ENCODE results near the gene ETNK2.
"Not testable (repeated sequence)": the region's sequence is repeated elsewhere in the genome, so short reads cannot be mapped to it uniquely, and the experiment has no call there.

ETNK2 gene

DNA sequence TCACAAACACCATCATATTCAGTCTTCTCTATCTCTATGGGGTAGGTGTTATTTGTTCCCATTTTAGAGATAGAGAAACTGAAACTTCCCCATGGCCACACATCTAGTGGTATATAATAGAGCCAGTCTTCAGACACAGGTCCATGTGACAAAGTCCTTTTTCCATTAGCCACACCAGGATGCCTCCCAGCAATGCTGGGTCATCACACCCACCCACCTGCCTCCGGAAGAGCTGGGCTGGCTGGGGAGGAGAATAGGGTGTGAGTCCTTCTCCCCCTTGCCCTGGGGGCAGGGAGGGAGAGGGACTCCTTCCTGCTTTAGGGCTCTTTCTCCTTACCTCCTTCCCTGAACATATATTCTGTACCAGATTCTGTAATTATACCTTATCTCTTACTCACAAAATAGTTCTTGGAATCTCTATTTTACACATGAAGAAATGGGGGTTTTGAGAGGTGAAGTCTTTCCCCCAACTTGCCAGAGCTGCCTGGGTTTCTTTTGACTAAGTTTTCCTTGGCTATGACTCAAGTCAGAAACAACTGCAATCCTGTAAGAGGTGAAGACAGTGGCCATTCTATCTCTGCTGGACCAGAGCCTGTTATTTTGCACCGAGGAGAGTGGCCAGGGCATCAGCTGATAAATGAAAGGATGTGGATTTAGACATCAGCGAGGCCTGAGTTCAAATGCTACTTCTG is 49.0 kb downstream of the ETNK2 start:
- TF ChIP-seq, protein P1, sequence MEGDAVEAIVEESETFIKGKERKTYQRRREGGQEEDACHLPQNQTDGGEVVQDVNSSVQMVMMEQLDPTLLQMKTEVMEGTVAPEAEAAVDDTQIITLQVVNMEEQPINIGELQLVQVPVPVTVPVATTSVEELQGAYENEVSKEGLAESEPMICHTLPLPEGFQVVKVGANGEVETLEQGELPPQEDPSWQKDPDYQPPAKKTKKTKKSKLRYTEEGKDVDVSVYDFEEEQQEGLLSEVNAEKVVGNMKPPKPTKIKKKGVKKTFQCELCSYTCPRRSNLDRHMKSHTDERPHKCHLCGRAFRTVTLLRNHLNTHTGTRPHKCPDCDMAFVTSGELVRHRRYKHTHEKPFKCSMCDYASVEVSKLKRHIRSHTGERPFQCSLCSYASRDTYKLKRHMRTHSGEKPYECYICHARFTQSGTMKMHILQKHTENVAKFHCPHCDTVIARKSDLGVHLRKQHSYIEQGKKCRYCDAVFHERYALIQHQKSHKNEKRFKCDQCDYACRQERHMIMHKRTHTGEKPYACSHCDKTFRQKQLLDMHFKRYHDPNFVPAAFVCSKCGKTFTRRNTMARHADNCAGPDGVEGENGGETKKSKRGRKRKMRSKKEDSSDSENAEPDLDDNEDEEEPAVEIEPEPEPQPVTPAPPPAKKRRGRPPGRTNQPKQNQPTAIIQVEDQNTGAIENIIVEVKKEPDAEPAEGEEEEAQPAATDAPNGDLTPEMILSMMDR (IDR thresholded peaks at IDR 0.05), result no peak
- no peak for DNase-seq
- H3K27me3 Mint-ChIP-seq (ENCODE audit: low read depth, poor library complexity), result no peaks in the 10 kb centered on the region
- H3K27ac Mint-ChIP-seq, result peak overlapping the region; percentile 95
- H3K9me3 Mint-ChIP-seq, result no peaks in the 10 kb centered on the region
- no peaks in the 10 kb centered on the region for H3K36me3 Mint-ChIP-seq (ENCODE audit: low read depth)
- no peak overlapping the region for H3K4me3 Mint-ChIP-seq
- H3K4me1 Mint-ChIP-seq, result peaks cover 74% of the 10 kb centered on the region

DNA sequence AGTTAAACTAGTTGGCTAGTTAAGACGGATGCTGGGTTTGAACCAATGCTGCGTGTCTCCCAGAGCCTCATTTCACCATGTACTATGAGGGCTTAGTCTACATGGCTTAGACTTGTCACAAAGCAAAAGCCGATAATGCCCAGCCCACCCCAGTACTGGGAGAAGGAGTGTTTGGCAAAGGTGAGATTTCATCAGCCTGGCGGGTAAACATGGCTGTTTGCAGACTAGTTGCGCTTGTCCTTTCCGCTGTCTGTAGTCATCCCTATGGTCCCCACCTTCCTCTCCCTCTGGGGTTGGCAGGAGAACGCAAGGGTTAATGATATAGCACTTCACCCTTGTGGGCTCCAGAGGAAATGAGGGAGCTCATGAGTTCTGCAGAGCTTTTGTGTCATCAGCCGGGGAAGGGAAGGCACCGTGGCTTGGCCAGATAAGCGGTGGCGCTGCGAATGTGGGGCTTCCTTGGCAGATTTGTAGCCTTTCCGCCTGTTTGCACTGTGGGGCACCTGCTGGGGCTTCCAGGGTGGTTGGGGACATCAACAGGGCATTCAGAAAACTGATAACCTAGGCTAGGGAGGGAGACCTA is 49.7 kb downstream of the ETNK2 start:
- TF ChIP-seq, protein P1 (IDR thresholded peaks at IDR 0.05), result no peak
- no peak for DNase-seq
- Mint-ChIP-seq H3K27me3 (ENCODE audit: low read depth, poor library complexity) (no peaks in the 10 kb centered on the region), H3K9me3 (no peaks in the 10 kb centered on the region), H3K27ac (no peak overlapping the region), H3K4me1 (peaks cover 69% of the 10 kb centered on the region), H3K36me3 (ENCODE audit: low read depth) (no peaks in the 10 kb centered on the region), H3K4me3 (no peak overlapping the region)

DNA sequence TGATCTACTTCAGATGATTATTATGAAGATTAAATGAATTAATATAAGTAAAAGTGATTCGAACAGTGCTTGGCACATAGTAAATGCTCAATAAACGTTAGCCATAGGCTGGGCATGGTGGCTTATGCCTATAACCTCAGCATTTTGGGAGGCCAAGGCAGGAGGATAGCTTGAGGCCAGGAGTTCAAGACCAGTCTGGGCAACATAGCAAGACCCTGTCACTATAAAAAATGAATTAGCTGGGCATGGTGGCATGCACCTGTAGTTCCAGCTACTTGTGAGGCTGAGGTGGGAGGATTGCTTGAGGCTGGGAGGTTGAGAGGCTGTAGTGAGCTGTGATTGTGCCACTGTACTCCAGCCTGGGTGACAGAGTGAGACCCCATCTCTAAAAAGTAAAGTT is 52.1 kb downstream of the ETNK2 start:
- H3K9me3 Mint-ChIP-seq; H3K36me3 Mint-ChIP-seq (ENCODE audit: low read depth); DNase-seq; H3K27me3 Mint-ChIP-seq (ENCODE audit: low read depth, poor library complexity); H3K4me3 Mint-ChIP-seq; H3K27ac Mint-ChIP-seq: not testable (repeated sequence)
- H3K4me1 Mint-ChIP-seq, result peaks cover 79% of the 10 kb centered on the region

DNA sequence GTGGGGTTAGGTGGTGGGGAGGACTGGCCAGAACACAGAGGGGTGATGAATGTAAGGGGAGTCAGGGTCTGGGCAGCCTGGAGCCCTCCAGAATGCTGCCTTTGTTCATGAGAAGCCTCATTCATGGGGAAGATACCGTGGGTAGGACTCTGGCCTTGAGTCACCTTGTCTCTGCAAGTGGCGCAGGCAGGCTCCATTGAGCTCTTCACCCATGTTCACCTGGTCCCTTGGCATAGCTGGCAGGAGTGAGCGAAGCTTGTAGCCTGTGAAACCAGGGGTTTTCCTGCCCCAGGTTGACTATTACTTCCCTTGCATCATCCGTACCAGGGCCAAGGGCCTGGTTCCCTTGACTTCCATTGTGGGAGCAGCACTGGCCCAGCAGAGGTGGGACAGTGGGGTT is 53.2 kb downstream of the ETNK2 start:
- Mint-ChIP-seq H3K36me3 (ENCODE audit: low read depth) (no peaks in the 10 kb centered on the region), H3K4me3 (no peak overlapping the region), H3K27ac (peak overlapping the region; percentile 91), H3K9me3 (no peaks in the 10 kb centered on the region), H3K4me1 (peaks cover 81% of the 10 kb centered on the region), H3K27me3 (ENCODE audit: low read depth, poor library complexity) (no peaks in the 10 kb centered on the region)
- DNase-seq, result no peak
- TF ChIP-seq, protein P1 (IDR thresholded peaks at IDR 0.05), result no peak

DNA sequence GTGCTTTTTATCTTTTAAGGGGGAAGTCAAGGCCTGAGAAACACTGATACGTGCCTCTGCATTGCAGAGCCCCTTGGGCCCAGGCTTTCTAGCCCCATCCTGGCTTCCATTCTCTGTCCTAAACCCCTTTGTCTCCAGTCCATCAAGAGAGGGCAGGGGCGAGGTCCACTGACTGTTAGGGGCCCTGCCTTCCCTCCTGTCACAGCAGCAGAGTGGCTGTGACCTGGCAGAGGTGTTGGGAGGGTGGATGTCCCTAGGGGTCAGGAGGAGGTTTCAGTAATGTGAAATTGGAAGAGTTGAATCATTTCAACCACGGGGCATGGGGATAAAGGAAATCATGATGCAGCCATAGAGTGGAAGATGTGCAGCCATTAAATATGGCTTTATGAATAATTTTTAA is 54.9 kb downstream of the ETNK2 start:
- TF ChIP-seq, protein P1 (IDR thresholded peaks at IDR 0.05), result no peak
- Mint-ChIP-seq H3K4me1 (peaks cover 82% of the 10 kb centered on the region), H3K27me3 (ENCODE audit: low read depth, poor library complexity) (peaks cover 2% of the 10 kb centered on the region), H3K36me3 (ENCODE audit: low read depth) (no peaks in the 10 kb centered on the region), H3K9me3 (no peaks in the 10 kb centered on the region), H3K27ac (peak overlapping the region; percentile 87), H3K4me3 (peak overlapping the region; percentile 46)
- DNase-seq, result no peak

DNA sequence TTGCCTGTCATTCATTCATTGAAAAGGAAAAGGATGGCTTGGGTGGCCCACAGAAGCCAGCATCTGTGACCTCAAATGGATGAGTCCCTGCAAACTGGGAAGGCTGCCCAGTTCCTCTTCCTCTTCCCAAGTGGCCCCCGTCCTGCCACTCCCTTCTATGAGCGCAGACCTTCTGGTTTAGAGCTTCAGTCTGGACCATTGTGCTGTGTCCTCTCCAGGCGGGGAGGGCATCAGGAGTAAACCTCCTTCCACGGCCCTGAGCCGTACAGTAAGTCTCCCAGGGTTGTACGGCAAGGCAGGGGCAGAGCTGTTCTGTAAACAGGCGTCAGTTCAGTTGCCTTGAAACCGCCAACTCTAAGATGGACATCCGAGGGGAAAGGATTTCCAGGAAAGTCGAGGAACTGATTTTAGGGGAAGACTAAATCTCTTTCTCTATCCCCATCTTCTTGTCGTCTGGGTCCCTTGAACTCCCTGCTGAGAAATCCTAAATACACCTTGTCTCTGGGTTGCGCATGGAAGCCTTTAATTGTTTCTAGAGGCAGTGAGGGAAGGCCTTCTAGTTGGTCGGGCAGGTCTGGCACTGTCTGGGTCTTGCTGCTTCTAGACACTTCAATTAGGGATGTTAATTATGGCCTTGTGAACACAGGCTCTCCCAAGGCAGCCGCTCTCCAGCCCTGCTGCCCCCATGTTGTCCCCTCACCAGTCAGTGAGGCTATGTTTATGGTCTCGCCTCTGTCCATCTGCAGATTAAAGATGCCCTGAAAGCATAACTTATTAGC is 56.8 kb downstream of the ETNK2 start:
- TF ChIP-seq, protein P1 (IDR thresholded peaks at IDR 0.05), result no peak
- peak overlapping the region; percentile 87 for H3K27ac Mint-ChIP-seq
- peak overlapping the region; percentile 78 for H3K4me3 Mint-ChIP-seq
- DNase-seq, result peak; percentile 35
- H3K4me1 Mint-ChIP-seq, result peaks cover 83% of the 10 kb centered on the region
- peaks cover 6% of the 10 kb centered on the region for H3K36me3 Mint-ChIP-seq (ENCODE audit: low read depth)
- peaks cover 2% of the 10 kb centered on the region for H3K27me3 Mint-ChIP-seq (ENCODE audit: low read depth, poor library complexity)
- H3K9me3 Mint-ChIP-seq, result no peaks in the 10 kb centered on the region

Measured in nephron progenitor cell (in vitro differentiated cells).